GM19023 (cell line): ENCODE data around the gene GDF3.
"Not testable (repeated sequence)": the region's sequence is repeated elsewhere in the genome, so short reads cannot be mapped to it uniquely, and the experiment has no call there.

Experiments
- ATAC-seq: cut with Tn5 transposase; IDR thresholded peaks from one replicate; pipeline ENCODE4 v1.9.1; 2021; ENCODE audit warnings: mild to moderate bottlenecking, moderate library complexity; ENCODE audit not compliant: unreplicated experiment

GDF3 gene

GRCh38 chr12:7695566-7696197, at the start of gene GDF3:
Gene GDF3, minus strand, starts transcription at chr12:7695775. Its CDS starts 47 bp downstream, at chr12:7695728.
- no peak for ATAC-seq

GRCh38 chr12:7732993-7733392, 37.4 kb upstream of the GDF3 start:
- ATAC-seq: no peak

- ATAC-seq: no peak
Measured at GRCh38 chr12:7731486-7731885, 35.9 kb upstream of the GDF3 start.

- ATAC-seq: not testable (repeated sequence)
Measured at GRCh38 chr12:7730984-7731383, 35.4 kb upstream of the GDF3 start.

- ATAC-seq: no peak
Measured at GRCh38 chr12:7729746-7730145, 34.2 kb upstream of the GDF3 start.

GRCh38 chr12:7723926-7724325, 28.4 kb upstream of the GDF3 start:
- ATAC-seq: no peak

GRCh38 chr12:7719946-7720730, 24.6 kb upstream of the GDF3 start:
- ATAC-seq: no peak

GRCh38 chr12:7716381-7716780, 20.8 kb upstream of the GDF3 start:
- ATAC-seq: no peak

GRCh38 chr12:7712841-7713442, 17.4 kb upstream of the GDF3 start:
- no peak for ATAC-seq

- ATAC-seq: no peak
Measured at GRCh38 chr12:7711133-7711532, 15.6 kb upstream of the GDF3 start, which contains the start of gene DPPA3. Gene DPPA3, plus strand, starts transcription at chr12:7711433. Its CDS starts 138 bp downstream, at chr12:7711571.

GRCh38 chr12:7709969-7710675, 14.5 kb upstream of the GDF3 start:
- no peak for ATAC-seq

GRCh38 chr12:7705846-7706245, 10.3 kb upstream of the GDF3 start:
- ATAC-seq: no peak

- ATAC-seq: no peak
Measured at GRCh38 chr12:7695237-7695560, 376 bp downstream of the GDF3 start.

GRCh38 chr12:7694556-7695236, 879 bp downstream of the GDF3 start:
- no peak for ATAC-seq

- no peak for ATAC-seq
Measured at GRCh38 chr12:7693793-7694192, 1.8 kb downstream of the GDF3 start.

GRCh38 chr12:7681535-7681934, 14.0 kb downstream of the GDF3 start:
- ATAC-seq: no peak

- no peak for ATAC-seq
Measured at GRCh38 chr12:7679251-7680045, 16.1 kb downstream of the GDF3 start.

- no peak for ATAC-seq
Measured at GRCh38 chr12:7678744-7679143, 16.8 kb downstream of the GDF3 start.

- ATAC-seq: not testable (repeated sequence)
Measured at GRCh38 chr12:7677432-7677888, 18.1 kb downstream of the GDF3 start.

- not testable (repeated sequence) for ATAC-seq
Measured at GRCh38 chr12:7675455-7675854, 20.1 kb downstream of the GDF3 start.
